OCI-LY7 (cell line): ENCODE data around the gene DGCR2.
"Not testable (repeated sequence)": the region's sequence is repeated elsewhere in the genome, so short reads cannot be mapped to it uniquely, and the experiment has no call there.

ENCODE experiments used
- CTCF ChIP-seq: fragments of 200-600 bp; sonication (generic); conservative IDR thresholded peaks from 2 replicates; pipeline ENCODE4 v1.5.1; 2014; ENCODE audit warnings: mild to moderate bottlenecking, antibody characterized with exemption, low read length, moderate library complexity, mixed read lengths
- EZH2phosphoT487 ChIP-seq: fragments of 200-600 bp; sonication (generic); IDR thresholded peaks from 2 replicates; pipeline ENCODE4 v1.6.1; 2018; ENCODE audit warnings: low read depth, borderline replicate concordance, mild to moderate bottlenecking, mixed run types, antibody characterized with exemption, low read length, moderate library complexity, mixed read lengths

- not testable (repeated sequence) for TF ChIP-seq EZH2phosphoT487, CTCF
These were observed 49.4 kb downstream of the DGCR2 start for GRCh38 chr22:19072853-19073252.
